ENCODE results near the gene MYD88. TPM values are rescaled to one million over a fixed set of nuclear protein-coding genes. Genes with fewer than 3 reads are reported as not detected.
A peak's percentile ranks its signal among the peaks of the same experiment; 100 is the strongest.

Gene MYD88
- total and polyA plus RNA-seq, 4 donors, result 15.4 to 60.3 (median 44.1) TPM

DNA sequence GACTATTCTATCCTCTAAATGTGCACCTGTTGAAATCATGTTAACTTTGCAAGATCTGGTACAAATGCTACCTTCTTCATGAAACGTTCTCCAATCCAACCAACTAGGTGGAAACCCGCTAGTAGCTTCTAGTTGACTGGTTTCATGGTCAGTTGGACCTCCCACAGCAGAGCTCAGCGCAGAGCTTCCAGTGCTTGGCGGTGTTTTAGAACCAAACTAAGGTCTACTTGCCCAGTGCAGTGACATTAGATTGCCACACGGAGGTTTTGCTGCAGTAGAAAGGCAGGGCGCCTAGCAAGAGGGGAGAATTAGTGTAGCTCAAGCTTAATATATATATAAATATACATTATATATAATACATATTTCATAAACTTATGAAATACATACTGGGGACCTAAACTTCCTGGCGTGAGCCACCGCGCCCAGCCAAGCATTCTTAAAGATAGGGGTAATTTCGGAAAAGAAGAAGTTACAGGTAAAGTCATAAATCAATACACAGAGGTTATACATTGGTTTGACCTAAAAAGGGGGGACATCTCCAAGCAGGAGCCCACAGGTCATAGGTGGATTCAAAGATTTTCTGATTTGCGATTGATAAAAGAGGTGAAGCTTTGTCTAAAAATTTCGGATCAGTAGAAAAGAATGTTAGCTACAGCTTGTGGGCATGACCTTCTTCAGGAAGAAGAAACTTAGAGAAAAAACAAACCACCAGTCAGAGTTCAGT lies 24.8 kb downstream of the MYD88 start:
- TF ChIP-seq TAF1 (conservative IDR thresholded peaks at IDR 0.05), result no peak
- TF ChIP-seq CTCF (IDR thresholded peaks at IDR 0.05; ENCODE audit: low read depth, low read length, missing input control), result no peak
- TF ChIP-seq RAD21 (IDR thresholded peaks at IDR 0.05), result no peak
- TF ChIP-seq NR2F2 (IDR thresholded peaks at IDR 0.05), result no peak
- no peak for TF ChIP-seq SP1 (IDR thresholded peaks at IDR 0.05)
- TF ChIP-seq, protein P1, sequence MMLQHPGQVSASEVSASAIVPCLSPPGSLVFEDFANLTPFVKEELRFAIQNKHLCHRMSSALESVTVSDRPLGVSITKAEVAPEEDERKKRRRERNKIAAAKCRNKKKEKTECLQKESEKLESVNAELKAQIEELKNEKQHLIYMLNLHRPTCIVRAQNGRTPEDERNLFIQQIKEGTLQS (IDR thresholded peaks at IDR 0.05), result no peak
- TF ChIP-seq JUND (IDR thresholded peaks at IDR 0.05), result no peak
- TF ChIP-seq HNF4A (conservative IDR thresholded peaks at IDR 0.05), result no peak
- no peak for TF ChIP-seq RXRA (IDR thresholded peaks at IDR 0.05)
- TF ChIP-seq MAX (IDR thresholded peaks at IDR 0.05), result no peak
- no peak for TF ChIP-seq GABPA (IDR thresholded peaks at IDR 0.05 in 1 of 2, conservative IDR thresholded peaks at IDR 0.05 in 1 of 2)
- TF ChIP-seq HNF4G (IDR thresholded peaks at IDR 0.05), result no peak
- TF ChIP-seq FOXA2 (IDR thresholded peaks at IDR 0.05), result no peak
- no peak for TF ChIP-seq FOXA1 (IDR thresholded peaks at IDR 0.05)
- TF ChIP-seq ZBTB33 (IDR thresholded peaks at IDR 0.05), result no peak
- TF ChIP-seq EGR1 (IDR thresholded peaks at IDR 0.05; ENCODE audit: low read depth in 2 of 2), result no peak
- TF ChIP-seq, protein P2, sequence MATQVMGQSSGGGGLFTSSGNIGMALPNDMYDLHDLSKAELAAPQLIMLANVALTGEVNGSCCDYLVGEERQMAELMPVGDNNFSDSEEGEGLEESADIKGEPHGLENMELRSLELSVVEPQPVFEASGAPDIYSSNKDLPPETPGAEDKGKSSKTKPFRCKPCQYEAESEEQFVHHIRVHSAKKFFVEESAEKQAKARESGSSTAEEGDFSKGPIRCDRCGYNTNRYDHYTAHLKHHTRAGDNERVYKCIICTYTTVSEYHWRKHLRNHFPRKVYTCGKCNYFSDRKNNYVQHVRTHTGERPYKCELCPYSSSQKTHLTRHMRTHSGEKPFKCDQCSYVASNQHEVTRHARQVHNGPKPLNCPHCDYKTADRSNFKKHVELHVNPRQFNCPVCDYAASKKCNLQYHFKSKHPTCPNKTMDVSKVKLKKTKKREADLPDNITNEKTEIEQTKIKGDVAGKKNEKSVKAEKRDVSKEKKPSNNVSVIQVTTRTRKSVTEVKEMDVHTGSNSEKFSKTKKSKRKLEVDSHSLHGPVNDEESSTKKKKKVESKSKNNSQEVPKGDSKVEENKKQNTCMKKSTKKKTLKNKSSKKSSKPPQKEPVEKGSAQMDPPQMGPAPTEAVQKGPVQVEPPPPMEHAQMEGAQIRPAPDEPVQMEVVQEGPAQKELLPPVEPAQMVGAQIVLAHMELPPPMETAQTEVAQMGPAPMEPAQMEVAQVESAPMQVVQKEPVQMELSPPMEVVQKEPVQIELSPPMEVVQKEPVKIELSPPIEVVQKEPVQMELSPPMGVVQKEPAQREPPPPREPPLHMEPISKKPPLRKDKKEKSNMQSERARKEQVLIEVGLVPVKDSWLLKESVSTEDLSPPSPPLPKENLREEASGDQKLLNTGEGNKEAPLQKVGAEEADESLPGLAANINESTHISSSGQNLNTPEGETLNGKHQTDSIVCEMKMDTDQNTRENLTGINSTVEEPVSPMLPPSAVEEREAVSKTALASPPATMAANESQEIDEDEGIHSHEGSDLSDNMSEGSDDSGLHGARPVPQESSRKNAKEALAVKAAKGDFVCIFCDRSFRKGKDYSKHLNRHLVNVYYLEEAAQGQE (IDR thresholded peaks at IDR 0.05), result no peak
- TF ChIP-seq YY1 (IDR thresholded peaks at IDR 0.05), result no peak
- Histone ChIP-seq H3K36me3 (ENCODE audit: control insufficient read depth in 4 of 4, insufficient read depth in 3 of 4, low read depth in 1 of 4, low read length in 3 of 4) (no peaks in the 10 kb centered on the region), H3K9ac (ENCODE audit: low read depth in 1 of 2, low read length in 2 of 2) (no peak overlapping the region), H3K27ac (ENCODE audit: low read depth in 1 of 2, low read length in 2 of 2) (peak overlapping the region in 1 of 2 donors; percentile 94), H3K4me1 (ENCODE audit: control insufficient read depth in 4 of 4, insufficient read depth in 4 of 4, low read length in 3 of 4) (peaks cover 2 to 11% (median 9%) of the 10 kb centered on the region in 4 donors), H3K4me3 (ENCODE audit: low read depth in 1 of 3, low read length in 3 of 3) (no peak overlapping the region), H3K9me3 (ENCODE audit: control insufficient read depth in 4 of 4, low read length in 3 of 4) (no peaks in the 10 kb centered on the region), H3K27me3 (ENCODE audit: control insufficient read depth in 4 of 4, insufficient read depth in 4 of 4, low read length in 3 of 4) (no peaks in the 10 kb centered on the region)
- WGBS, result 92% methylated on average over 12 of the region's 12 CpGs
- no peak for DNase-seq (ENCODE audit: low spot score)

All from liver (tissue), 9 donors.